Prostate gland (tissue), 2 donors: Measurements from ENCODE around the gene GZMM. TPM values are rescaled to one million over a fixed set of nuclear protein-coding genes. Genes with fewer than 3 reads are reported as not detected.

Experiments used
- DNase-seq: peaks from one replicate; pipeline ENCODE4 v3.0.0-alpha.2; 2019; ENCODE audit warnings: low spot score
- H3K27ac ChIP-seq, 2 donors: fragments of 200-600 bp; sonication (generic); 2 replicates each; pipeline ENCODE4 v1.5.1; 2017 to 2019
- H3K27me3 ChIP-seq: fragments of 200-600 bp; sonication (generic); replicated peaks from 2 replicates; pipeline ENCODE4 v1.5.1; 2019; ENCODE audit not compliant: insufficient read depth
- H3K36me3 ChIP-seq, 2 donors: fragments of 200-600 bp; sonication (generic); 1 replicate in 1 of 2; 2 replicates in 1 of 2; pipeline versions ENCODE4 v1.5.1 to v1.8.1; 2017 to 2019
- H3K4me1 ChIP-seq: fragments of 200-600 bp; sonication (generic); replicated peaks from 2 replicates; pipeline ENCODE4 v1.5.1; 2019
- H3K4me3 ChIP-seq, 2 donors: fragments of 200-600 bp; sonication (generic); 2 replicates each; pipeline ENCODE4 v1.5.1; 2017 to 2019
- H3K9me3 ChIP-seq: fragments of 200-600 bp; sonication (generic); 2 replicates; pipeline ENCODE4 v1.5.1; 2017
- CTCF ChIP-seq, 4 experiments: fragments of 200-600 bp in 2 of 4; fragments of 450-650 bp in 2 of 4; sonication (generic) in 2 of 4; IDR thresholded peaks; 1 replicate in 3 of 4; 2 replicates in 1 of 4; pipeline ENCODE4 v1.5.1; 2016 to 2019; ENCODE audit warnings: antibody characterized with exemption in 4 of 4, mild to moderate bottlenecking in 2 of 4, moderate library complexity in 2 of 4
- POLR2A ChIP-seq: fragments of 450-650 bp; IDR thresholded peaks from one replicate; pipeline ENCODE4 v1.6.1; 2016; ENCODE audit warnings: antibody characterized with exemption, mild to moderate bottlenecking
- POLR2AphosphoS5 ChIP-seq: sonication (generic); formaldehyde crosslinking; IDR thresholded peaks from one replicate; pipeline ENCODE4 v1.6.1; 2017; ENCODE audit warnings: antibody characterized with exemption
- WGBS: methylation state at CpG from one replicate; pipeline ENCODE4 v1.1.5; 2018; 5-methylcytosine and 5-hydroxymethylcytosine counted together
- intact Hi-C: fragments of 100-400 bp; cut with DNase I; formaldehyde crosslinking; loops from one replicate; pipeline ENCODE4 v1.14.2; 2022
- total RNA-seq, 2 donors: library from RNA; depleted of rRNA; stranded (reverse); fragments of >200 nt; gene quantifications; one replicate each; pipeline ENCODE4 v1.1.0, GENCODE V29; 2016

Gene GZMM
- total RNA-seq, 2 donors from 2014 or later: 0.68 TPM; not detected in 1

- no peak overlapping the region for H3K4me3 ChIP-seq
- H3K4me1 ChIP-seq: peaks cover 5% of the 10 kb centered on the region
- TF ChIP-seq POLR2A: no peak
- TF ChIP-seq CTCF (IDR thresholded peaks at IDR 0.05): peak in 2 of 4 experiments; percentile 49 to 61
- peak; percentile 48 for TF ChIP-seq POLR2AphosphoS5
- H3K9me3 ChIP-seq: no peaks in the 10 kb centered on the region
- 2% methylated on average over 24 of the region's 41 CpGs for WGBS
- peak; percentile 70 for DNase-seq
- intact Hi-C loops: no loop called here
- no peaks in the 10 kb centered on the region for H3K36me3 ChIP-seq
- peaks cover 9% of the 10 kb centered on the region for H3K27me3 ChIP-seq
- no peak overlapping the region for H3K27ac ChIP-seq
Measured at GRCh38 chr19:588093-588740, 44.4 kb downstream of the GZMM start.

GRCh38 chr19:588741-589692 is 45.2 kb downstream of the GZMM start:
- Histone ChIP-seq H3K27me3 (peaks cover 9% of the 10 kb centered on the region), H3K4me3 (no peak overlapping the region), H3K9me3 (no peaks in the 10 kb centered on the region), H3K27ac (no peak overlapping the region), H3K4me1 (peaks cover 5% of the 10 kb centered on the region), H3K36me3 (no peaks in the 10 kb centered on the region)
- no peak for DNase-seq
- intact Hi-C loops: no loop called here
- 12% methylated on average over 46 of the region's 54 CpGs for WGBS
- TF ChIP-seq CTCF (IDR thresholded peaks at IDR 0.05) (no peak), POLR2AphosphoS5 (no peak), POLR2A (no peak)

- intact Hi-C loops: no loop called here
- no peaks in the 10 kb centered on the region for H3K36me3 ChIP-seq
- under 1% methylated on average over 48 of the region's 132 CpGs for WGBS
- TF ChIP-seq CTCF (IDR thresholded peaks at IDR 0.05): no peak
- H3K27ac ChIP-seq: no peak within 1 kb of the TSS
- no peak for DNase-seq
- H3K9me3 ChIP-seq: no peaks in the 10 kb centered on the region
- H3K4me3 ChIP-seq: peak within 1 kb of the TSS; percentile 5 to 21
- H3K4me1 ChIP-seq: peaks cover 5% of the 10 kb centered on the region
- peaks cover 9% of the 10 kb centered on the region for H3K27me3 ChIP-seq
Measured at GRCh38 chr19:589693-590395, 46.0 kb downstream of the GZMM start, which contains the start of gene HCN2. Gene HCN2 (plus strand): TSS chr19:589881. CDS start chr19:589946, 65 bp downstream.

- intact Hi-C loops: no loop called here
- no peak overlapping the region for H3K27ac ChIP-seq
- WGBS: 0% methylated on average over 5 of the region's 50 CpGs
- TF ChIP-seq CTCF (IDR thresholded peaks at IDR 0.05) (no peak), POLR2A (no peak), POLR2AphosphoS5 (no peak)
- DNase-seq: no peak
- H3K4me1 ChIP-seq: peaks cover 5% of the 10 kb centered on the region
- H3K36me3 ChIP-seq: no peaks in the 10 kb centered on the region
- peak overlapping the region; percentile 5 to 21 for H3K4me3 ChIP-seq
- H3K27me3 ChIP-seq: peaks cover 9% of the 10 kb centered on the region
- no peaks in the 10 kb centered on the region for H3K9me3 ChIP-seq
Measured at GRCh38 chr19:590396-590745, 46.5 kb downstream of the GZMM start.
